H1 (cell line): ENCODE data around the gene DDC. TPM values are rescaled to one million over a fixed set of nuclear protein-coding genes. Genes with fewer than 3 reads are reported as not detected.

Experiments used
- CTCF ChIA-PET: fragments of 300-600 bp; sonication (Branson Sonifier 250); formaldehyde crosslinking; loops from one replicate; lab custom pipeline; 2021; ENCODE audit not compliant: partially characterized antibody; lab: Charles Lee
- POLR2A ChIA-PET: fragments of 300-600 bp; sonication (Branson Sonifier 250); formaldehyde crosslinking; loops from one replicate; lab custom pipeline; 2021; ENCODE audit warnings: inconsistent platforms; ENCODE audit not compliant: partially characterized antibody; lab: Charles Lee
- DNase-seq, 2 experiments: peaks; one replicate each; pipeline versions ENCODE4 v3.0.0 to v3.0.0-alpha.2; 2010 to 2022; ENCODE audit warnings: low spot score in 2 of 2, low read depth in 1 of 2, mixed read lengths in 1 of 2
- FAIRE-seq: peaks from 2 replicates; lab custom pipeline; 2011; peaks lifted over from hg19 to GRCh38; lab: Jason Lieb, UNC
- H2AFZ ChIP-seq: 2 replicates; pipeline ENCODE4 v1.8.1; 2012; ENCODE audit warnings: low read length, inconsistent platforms
- H2AK5ac ChIP-seq: 2 replicates; pipeline ENCODE4 v1.6.1; 2013; ENCODE audit warnings: low read depth, low read length
- H2BK120ac ChIP-seq: replicated peaks from 2 replicates; pipeline ENCODE3; 2013; ENCODE audit warnings: low read depth, low read length, inconsistent platforms
- H2BK12ac ChIP-seq: 2 replicates; pipeline ENCODE4 v1.6.1; 2013; ENCODE audit warnings: low read depth, low read length
- H2BK15ac ChIP-seq: 2 replicates; pipeline ENCODE4 v1.6.1; 2013; ENCODE audit warnings: low read length
- H2BK20ac ChIP-seq: 2 replicates; pipeline ENCODE4 v1.6.1; 2013; ENCODE audit warnings: low read length
- H2BK5ac ChIP-seq: 2 replicates; pipeline ENCODE4 v1.6.1; 2013; ENCODE audit warnings: low read depth, low read length
- H3K14ac ChIP-seq: 2 replicates; pipeline ENCODE4 v1.6.1; 2013; ENCODE audit warnings: inconsistent platforms; ENCODE audit not compliant: insufficient read length
- H3K18ac ChIP-seq: 2 replicates; pipeline ENCODE4 v1.6.1; 2013; ENCODE audit warnings: low read length; ENCODE audit errors: extremely low read depth
- H3K23ac ChIP-seq: 2 replicates; pipeline ENCODE4 v1.6.1; 2013; ENCODE audit warnings: inconsistent platforms; ENCODE audit not compliant: insufficient read length
- H3K23me2 ChIP-seq: 2 replicates; pipeline ENCODE4 v1.6.1; 2013; ENCODE audit warnings: low read depth, low read length
- H3K27ac ChIP-seq: 2 replicates; pipeline ENCODE4 v1.6.1; 2011; ENCODE audit warnings: low read depth, low read length, inconsistent platforms
- H3K27me3 ChIP-seq, 4 experiments: replicated peaks in 1 of 4; 1 replicate in 1 of 4; 2 replicates in 3 of 4; pipeline versions ENCODE4 v1.6.1 to v1.8.1; 2011 to 2013; ENCODE audit warnings: low read length in 3 of 4, mild to moderate bottlenecking in 3 of 4, inconsistent platforms in 2 of 4, mixed read lengths in 2 of 4, moderate library complexity in 1 of 4; ENCODE audit not compliant: control insufficient read depth in 3 of 4, insufficient read depth in 3 of 4; ENCODE audit errors: extremely low read depth in 1 of 4
- H3K36me3 ChIP-seq, 4 experiments: 2 replicates each; pipeline versions ENCODE4 v1.6.1 to v1.8.1; 2011 to 2013; ENCODE audit warnings: mild to moderate bottlenecking in 4 of 4, low read length in 3 of 4, moderate library complexity in 2 of 4, control low read depth in 1 of 4, inconsistent platforms in 1 of 4; ENCODE audit not compliant: insufficient read depth in 4 of 4, control insufficient read depth in 2 of 4
- H3K4ac ChIP-seq: replicated peaks from 2 replicates; pipeline ENCODE3; 2013; ENCODE audit warnings: low read length, low read depth, mixed read lengths, inconsistent platforms; ENCODE audit not compliant: insufficient read length
- H3K4me1 ChIP-seq, 4 experiments: replicated peaks in 1 of 4; 1 replicate in 1 of 4; 2 replicates in 3 of 4; pipeline versions ENCODE4 v1.6.1 to v1.8.1; 2011 to 2013; ENCODE audit warnings: low read length in 3 of 4, inconsistent platforms in 2 of 4, mixed read lengths in 1 of 4; ENCODE audit not compliant: insufficient read depth in 4 of 4, control insufficient read depth in 3 of 4
- H3K4me2 ChIP-seq, 2 experiments: 2 replicates each; pipeline versions ENCODE4 v1.6.1 to v1.8.1; 2011 to 2013; ENCODE audit warnings: low read depth in 2 of 2, low read length in 2 of 2, control low read depth in 1 of 2, inconsistent platforms in 1 of 2, mild to moderate bottlenecking in 1 of 2; ENCODE audit not compliant: insufficient read depth in 1 of 2
- H3K4me3 ChIP-seq, 4 experiments: fragments of 200-600, 300-600 bp in 1 of 4; sonication (generic), shearing (Covaris generic), sonication (Bioruptor Twin) in 1 of 4; 2 replicates each; pipeline versions ENCODE4 v1.5.1 to v1.8.1; 2011 to 2016; ENCODE audit warnings: low read length in 4 of 4, low read depth in 3 of 4, control low read depth in 2 of 4, inconsistent platforms in 2 of 4, mild to moderate bottlenecking in 2 of 4, mixed read lengths in 1 of 4, moderate library complexity in 1 of 4; ENCODE audit not compliant: insufficient read depth in 2 of 4; ENCODE audit errors: extremely low read depth in 1 of 4
- H3K56ac ChIP-seq: replicated peaks from 2 replicates; pipeline ENCODE3; 2013; ENCODE audit warnings: low read depth, mild to moderate bottlenecking, mixed read lengths, low read length, inconsistent platforms; ENCODE audit not compliant: insufficient read length
- H3K79me1 ChIP-seq: 2 replicates; pipeline ENCODE4 v1.6.1; 2013; ENCODE audit warnings: low read depth, low read length, control low read depth
- H3K79me2 ChIP-seq, 2 experiments: 2 replicates each; pipeline versions ENCODE4 v1.6.1 to v1.8.1; 2012 to 2013; ENCODE audit warnings: low read length in 2 of 2, mild to moderate bottlenecking in 2 of 2, inconsistent platforms in 1 of 2; ENCODE audit not compliant: insufficient read depth in 2 of 2, control insufficient read depth in 1 of 2
- H3K9ac ChIP-seq, 4 experiments: replicated peaks in 1 of 4; 1 replicate in 1 of 4; 2 replicates in 3 of 4; pipeline versions ENCODE4 v1.6.1 to v1.8.1; 2011 to 2013; ENCODE audit warnings: low read depth in 3 of 4, low read length in 3 of 4, control low read depth in 2 of 4, mild to moderate bottlenecking in 2 of 4, moderate library complexity in 2 of 4, inconsistent platforms in 1 of 4; ENCODE audit errors: extremely low read depth in 1 of 4
- H3K9me3 ChIP-seq, 2 experiments: 2 replicates each; pipeline versions ENCODE4 v1.6.1 to v1.8.1; 2012 to 2013; ENCODE audit warnings: mild to moderate bottlenecking in 2 of 2, moderate library complexity in 2 of 2, control low read depth in 1 of 2, inconsistent platforms in 1 of 2, low read depth in 1 of 2, low read length in 1 of 2, mixed read lengths in 1 of 2; ENCODE audit not compliant: insufficient read depth in 2 of 2
- H4K20me1 ChIP-seq, 2 experiments: replicated peaks in 1 of 2; 2 replicates each; pipeline versions ENCODE3 to v1.8.1; 2011 to 2013; ENCODE audit warnings: inconsistent platforms in 2 of 2, low read length in 2 of 2, mild to moderate bottlenecking in 1 of 2; ENCODE audit not compliant: insufficient read depth in 2 of 2, control insufficient read depth in 1 of 2
- H4K5ac ChIP-seq: 2 replicates; pipeline ENCODE4 v1.6.1; 2013; ENCODE audit warnings: low read length, low read depth, mixed read lengths, inconsistent platforms; ENCODE audit not compliant: insufficient read length
- H4K8ac ChIP-seq: 2 replicates; pipeline ENCODE4 v1.8.0; 2013; ENCODE audit warnings: mild to moderate bottlenecking, moderate library complexity, low read length, inconsistent platforms; ENCODE audit not compliant: insufficient read depth; ENCODE audit errors: extremely low read depth
- H4K91ac ChIP-seq: replicated peaks from 2 replicates; pipeline ENCODE3; 2013; ENCODE audit warnings: low read length, mixed read lengths, inconsistent platforms; ENCODE audit not compliant: insufficient read length
- CREB1 ChIP-seq: IDR thresholded peaks from 2 replicates; pipeline ENCODE4 v1.6.1; 2012; ENCODE audit warnings: inconsistent platforms
- KDM4A ChIP-seq: IDR thresholded peaks from one replicate; pipeline ENCODE4 v1.7.1; 2012; ENCODE audit warnings: low read depth, mild to moderate bottlenecking, moderate library complexity, low read length, inconsistent platforms; ENCODE audit not compliant: severe bottlenecking
- RAD21 ChIP-seq, 2 experiments: IDR thresholded peaks in 1 of 2; conservative IDR thresholded peaks in 1 of 2; 2 replicates each; pipeline ENCODE4 v1.6.1; 2011; ENCODE audit warnings: low read depth in 2 of 2, low read length in 2 of 2, improper control_type of control experiment in 1 of 2, inconsistent platforms in 1 of 2, mild to moderate bottlenecking in 1 of 2, moderate library complexity in 1 of 2
- SIRT6 ChIP-seq: IDR thresholded peaks from one replicate; pipeline ENCODE4 v1.7.1; 2012; ENCODE audit warnings: low read length, inconsistent platforms
- TEAD4 ChIP-seq: IDR thresholded peaks from 2 replicates; pipeline ENCODE4 v1.6.1; 2012; ENCODE audit warnings: low read depth, low read length, inconsistent platforms, mixed read lengths
- WGBS, 2 experiments: shearing (Covaris generic) in 1 of 2; methylation state at CpG; one replicate each; pipeline versions ENCODE4 v1.1.6 to v1.1.7; 2013 to 2015; ENCODE audit warnings: low lambda C conversion rate in 2 of 2, mixed read lengths in 2 of 2, inconsistent platforms in 1 of 2, low coverage in 1 of 2, missing lambda C conversion rate in 1 of 2; ENCODE audit not compliant: insufficient replicate concordance in 2 of 2, insufficient coverage in 1 of 2, insufficient read length in 1 of 2; ENCODE audit errors: extremely low coverage in 1 of 2, missing lambda C conversion rate in 1 of 2; 5-methylcytosine and 5-hydroxymethylcytosine counted together
- polyA plus RNA-seq, 7 experiments: library from polyadenylated mRNA; depleted of rRNA in 3 of 7; stranded (reverse) in 5 of 7; unstranded in 2 of 7; fragments of >200 nt in 5 of 7; fragments of 200-250 nt in 2 of 7; gene quantifications; 1 replicate in 5 of 7; 2 replicates in 1 of 7; 4 replicates in 1 of 7; pipeline versions ENCODE4 v1.2.1 to v1.2.3, GENCODE V29; 2011 to 2013; ENCODE audit warnings: missing spikeins in 2 of 7, mixed read lengths in 2 of 7
- total RNA-seq: library from RNA; stranded (reverse); fragmentation: NEBNext Ultra II Directional; extraction: Animal tissue kit (Norgen Biotek cat#: 25700); gene quantifications from 2 replicates; pipeline ENCODE4 v1.2.1, GENCODE V29; 2021
- TF ChIP-seq, protein P1 (sequence below), 3 experiments: IDR thresholded peaks; 1 replicate in 2 of 3; 2 replicates in 1 of 3; pipeline versions ENCODE4 v1.5.1 to v1.6.1; 2011; ENCODE audit warnings: low read length in 3 of 3, mild to moderate bottlenecking in 3 of 3, inconsistent platforms in 2 of 3, low read depth in 1 of 3, moderate library complexity in 1 of 3; ENCODE audit not compliant: insufficient read depth in 1 of 3; ENCODE audit errors: control extremely low read depth in 1 of 3
- TF ChIP-seq, protein P2 (sequence below): IDR thresholded peaks from 2 replicates; pipeline ENCODE4 v1.6.1; 2012; ENCODE audit warnings: inconsistent platforms

Gene DDC
- total and polyA plus RNA-seq, 2 of the 8 experiments (the other 6 are each of a cell fraction or from before 2014, with no cell fraction given) = 0.05 TPM; not detected in 1

DNA sequence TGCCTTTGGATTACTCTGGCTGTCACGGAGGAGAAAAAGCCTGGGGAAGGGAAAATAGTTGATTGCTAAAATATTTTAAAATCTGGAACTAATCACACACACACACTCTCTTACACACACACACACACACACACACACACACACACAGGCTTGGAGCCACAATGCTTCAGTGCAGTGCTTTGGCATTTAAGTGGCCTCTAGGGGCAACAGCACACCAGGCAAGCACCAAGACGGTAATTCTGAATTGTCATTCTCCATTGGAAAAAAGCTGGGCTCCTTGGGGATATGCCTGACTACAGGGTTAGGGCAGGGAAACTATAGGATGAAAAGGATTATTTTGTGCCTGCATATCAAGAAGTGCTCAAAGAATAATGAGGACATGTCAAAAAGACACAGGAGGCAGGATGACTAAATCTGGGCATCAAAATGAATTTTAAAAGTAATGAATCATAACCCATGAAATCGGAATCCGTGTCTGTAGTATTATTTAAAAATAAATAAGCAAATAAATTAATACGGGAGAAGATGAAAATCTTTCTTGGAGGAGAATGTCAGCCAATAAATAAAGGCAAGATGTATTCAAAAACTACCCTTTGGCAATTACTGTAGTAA lies 30.4 kb upstream of the DDC start:
- no peak overlapping the region for H2BK20ac ChIP-seq
- no peaks in the 10 kb centered on the region for H3K23me2 ChIP-seq
- H3K56ac ChIP-seq = no peak overlapping the region
- H3K9ac ChIP-seq = no peak overlapping the region
- DNase-seq (no peak), FAIRE-seq (peak; percentile 73)
- no peak overlapping the region for H2BK15ac ChIP-seq
- TF ChIP-seq, protein P1, sequence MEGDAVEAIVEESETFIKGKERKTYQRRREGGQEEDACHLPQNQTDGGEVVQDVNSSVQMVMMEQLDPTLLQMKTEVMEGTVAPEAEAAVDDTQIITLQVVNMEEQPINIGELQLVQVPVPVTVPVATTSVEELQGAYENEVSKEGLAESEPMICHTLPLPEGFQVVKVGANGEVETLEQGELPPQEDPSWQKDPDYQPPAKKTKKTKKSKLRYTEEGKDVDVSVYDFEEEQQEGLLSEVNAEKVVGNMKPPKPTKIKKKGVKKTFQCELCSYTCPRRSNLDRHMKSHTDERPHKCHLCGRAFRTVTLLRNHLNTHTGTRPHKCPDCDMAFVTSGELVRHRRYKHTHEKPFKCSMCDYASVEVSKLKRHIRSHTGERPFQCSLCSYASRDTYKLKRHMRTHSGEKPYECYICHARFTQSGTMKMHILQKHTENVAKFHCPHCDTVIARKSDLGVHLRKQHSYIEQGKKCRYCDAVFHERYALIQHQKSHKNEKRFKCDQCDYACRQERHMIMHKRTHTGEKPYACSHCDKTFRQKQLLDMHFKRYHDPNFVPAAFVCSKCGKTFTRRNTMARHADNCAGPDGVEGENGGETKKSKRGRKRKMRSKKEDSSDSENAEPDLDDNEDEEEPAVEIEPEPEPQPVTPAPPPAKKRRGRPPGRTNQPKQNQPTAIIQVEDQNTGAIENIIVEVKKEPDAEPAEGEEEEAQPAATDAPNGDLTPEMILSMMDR (IDR thresholded peaks at IDR 0.05; ENCODE audit: control extremely low read depth in 1 of 3, insufficient read depth in 1 of 3, low read depth in 1 of 3, low read length in 3 of 3) = peak; percentile 67 to 74 (median 67)
- TF ChIP-seq SIRT6 = no peak
- TF ChIP-seq RAD21 (IDR thresholded peaks at IDR 0.05 in 1 of 2, conservative IDR thresholded peaks at IDR 0.05 in 1 of 2; ENCODE audit: low read depth in 2 of 2, low read length in 2 of 2) = peak; percentile 70 to 75
- TF ChIP-seq TEAD4 = 0 out of 2 replicates have a peak, but pooled peaks have one; percentile 7
- TF ChIP-seq CREB1 = peak; percentile 33; the same call in 1 of the 2 replicates
- TF ChIP-seq, protein P2, sequence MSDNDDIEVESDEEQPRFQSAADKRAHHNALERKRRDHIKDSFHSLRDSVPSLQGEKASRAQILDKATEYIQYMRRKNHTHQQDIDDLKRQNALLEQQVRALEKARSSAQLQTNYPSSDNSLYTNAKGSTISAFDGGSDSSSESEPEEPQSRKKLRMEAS = 0 out of 2 replicates have a peak, but pooled peaks have one; percentile 27
- no peak for TF ChIP-seq KDM4A
- H3K4ac ChIP-seq = no peak overlapping the region
- H3K4me2 ChIP-seq = no peak overlapping the region
- H3K4me1 ChIP-seq = no peaks in the 10 kb centered on the region; a peak in 1 of 7 replicates
- no peaks in the 10 kb centered on the region for H3K27me3 ChIP-seq
- H4K8ac ChIP-seq = no peak overlapping the region
- no peak overlapping the region for H4K5ac ChIP-seq
- WGBS, 2 experiments = 89% methylated on average over 5 of the region's 5 CpGs; no CpG with 5 or more reads in 1 of the 2 experiments
- H3K14ac ChIP-seq = no peak overlapping the region
- CTCF ChIA-PET = interaction anchor here (0.6 to 4.7 kb wide), 21 partner anchors 8 to 779 kb away, joined by 3 to 33 read pairs (median 4); no protein-coding TSS in a partner anchor
- H3K36me3 ChIP-seq = peaks cover 3 to 17% (median 14%) of the 10 kb centered on the region in 4 experiments; a peak in 7 of 8 replicates
- H3K4me3 ChIP-seq = no peak overlapping the region
- no peaks in the 10 kb centered on the region; the same call in 1 of the 2 replicates for H3K79me1 ChIP-seq
- H2AK5ac ChIP-seq = no peak overlapping the region
- no peak overlapping the region for H3K23ac ChIP-seq
- H2BK12ac ChIP-seq = no peak overlapping the region
- no peak overlapping the region for H3K18ac ChIP-seq
- H2BK5ac ChIP-seq = no peak overlapping the region
- H3K9me3 ChIP-seq = no peaks in the 10 kb centered on the region
- no peaks in the 10 kb centered on the region for H3K79me2 ChIP-seq
- H2AFZ ChIP-seq = no peak overlapping the region
- no peak overlapping the region for H4K91ac ChIP-seq
- H3K27ac ChIP-seq = no peak overlapping the region
- H2BK120ac ChIP-seq = no peak overlapping the region
- peaks cover 0 to 2% of the 10 kb centered on the region in 2 experiments for H4K20me1 ChIP-seq
- POLR2A ChIA-PET = interaction anchor here (0.7 to 1.3 kb wide), 2 partner anchors 14 to 196 kb away, joined by 3 to 4 read pairs; no protein-coding TSS in a partner anchor
